Occipital lobe (tissue), 2 donors: ENCODE results near the gene MAIP1. TPM values are rescaled to one million over a fixed set of nuclear protein-coding genes. Genes with fewer than 3 reads are reported as not detected.
A peak's percentile ranks its signal among the peaks of the same experiment; 100 is the strongest.

ENCODE experiments used
- DNase-seq: peaks from one replicate; lab custom pipeline; 2025; lab: John Stamatoyannopoulos, UW
- total RNA-seq: library from RNA; depleted of rRNA; stranded (reverse); fragments of >200 nt; gene quantifications from one replicate; pipeline ENCODE4 v1.2.3, GENCODE V29; 2014

The MAIP1 gene
- total RNA-seq, 1 donor from 2014 or later = 19.5 TPM

DNA sequence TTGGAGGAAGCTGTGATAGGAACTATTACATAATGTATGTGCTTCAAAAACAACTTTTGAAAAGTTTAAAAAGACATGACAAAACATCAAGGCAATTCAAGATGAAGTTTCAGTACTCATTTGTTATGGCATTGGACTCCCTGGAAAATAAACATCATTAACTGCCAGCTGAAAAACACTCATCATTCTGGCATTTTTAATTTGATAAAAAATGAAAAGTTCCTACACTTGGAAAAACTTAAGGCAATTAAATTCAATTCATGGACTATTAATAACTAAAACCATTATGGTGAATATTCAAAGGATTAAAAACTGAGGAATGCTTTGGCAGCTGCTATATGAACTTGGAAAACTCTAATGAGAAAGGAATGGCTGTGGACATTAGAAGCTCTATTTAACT lies 8.5 kb upstream of the MAIP1 start:
- no peak for DNase-seq

DNA sequence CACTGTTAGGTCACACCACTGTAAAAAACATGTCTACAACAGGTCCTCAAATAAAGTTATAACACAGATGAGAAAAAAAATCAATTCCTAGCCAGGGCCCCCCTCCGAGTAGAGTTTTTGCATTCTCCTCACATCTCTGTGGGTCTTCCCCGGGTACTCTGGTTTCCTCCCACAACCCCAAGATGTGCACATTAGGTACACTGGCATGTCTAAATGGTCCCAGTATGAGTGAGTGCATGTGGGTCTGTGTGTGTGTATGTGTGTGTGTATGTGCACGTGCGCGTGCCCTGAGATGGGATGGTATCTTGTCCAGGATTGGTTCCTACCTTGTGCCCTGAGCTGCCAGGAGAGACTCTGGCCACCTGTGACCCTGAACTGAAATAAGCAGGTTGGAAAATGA lies 5.0 kb upstream of the MAIP1 start:
- DNase-seq = no peak

DNA sequence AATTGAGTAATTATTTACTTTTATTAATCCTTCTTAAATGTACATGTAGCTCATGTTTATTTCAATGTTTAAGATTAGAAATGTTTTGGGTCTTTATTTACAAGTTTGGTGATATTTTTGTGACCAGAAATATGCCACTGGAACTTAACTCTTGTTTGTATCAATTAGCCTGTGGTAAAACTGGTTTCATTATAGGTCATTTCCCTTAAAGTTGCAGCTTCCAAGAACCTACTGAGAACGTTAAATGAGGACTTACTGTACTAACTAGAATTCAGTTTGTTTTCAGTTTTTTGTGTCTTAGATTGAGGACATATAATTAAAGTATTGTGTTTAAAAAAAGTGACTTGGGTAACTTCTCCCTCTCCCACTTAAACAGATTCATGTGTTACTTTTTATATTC lies 4.4 kb upstream of the MAIP1 start:
- no peak for DNase-seq

DNA sequence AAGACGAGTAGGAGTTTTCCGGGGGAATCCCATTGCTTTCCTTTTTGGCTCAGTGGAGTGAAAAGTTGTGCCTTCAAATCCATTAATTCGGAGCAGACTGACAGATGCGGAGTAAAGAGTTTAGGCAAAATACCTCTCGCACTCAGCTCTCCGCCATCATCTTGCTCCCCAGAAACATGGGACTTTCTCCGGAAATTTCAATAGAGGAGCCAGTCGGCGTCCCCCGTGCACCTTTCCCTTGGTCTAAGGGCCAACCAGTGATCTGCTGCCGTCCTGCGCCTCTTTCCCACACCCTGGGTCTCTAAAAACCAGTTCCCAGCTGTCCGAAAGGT lies 409 bp upstream of the MAIP1 start:
- no peak for DNase-seq

GRCh38 chr2:199956062-199956380 lies 639 bp downstream of the MAIP1 start:
- DNase-seq = no peak

DNA sequence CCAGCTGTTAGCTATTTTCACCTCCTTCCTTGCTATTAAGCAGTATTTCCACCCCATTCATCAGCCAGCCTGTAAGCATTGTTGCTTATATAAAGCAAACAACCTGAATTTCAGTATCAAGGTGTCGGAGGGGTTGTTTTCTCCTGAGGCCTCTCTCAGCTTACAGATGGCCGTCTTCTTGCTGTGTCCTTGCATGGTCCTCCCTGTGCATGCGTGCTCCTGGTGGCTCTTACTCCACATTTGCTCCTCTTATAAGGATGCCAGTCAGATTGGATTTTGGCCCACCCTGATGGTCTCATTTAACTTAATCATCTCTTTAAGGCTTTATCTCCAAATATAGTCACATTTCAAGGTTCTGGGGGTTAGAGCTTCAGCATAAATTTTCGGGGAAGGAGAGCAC lies 2.6 kb downstream of the MAIP1 start:
- DNase-seq = no peak

DNA sequence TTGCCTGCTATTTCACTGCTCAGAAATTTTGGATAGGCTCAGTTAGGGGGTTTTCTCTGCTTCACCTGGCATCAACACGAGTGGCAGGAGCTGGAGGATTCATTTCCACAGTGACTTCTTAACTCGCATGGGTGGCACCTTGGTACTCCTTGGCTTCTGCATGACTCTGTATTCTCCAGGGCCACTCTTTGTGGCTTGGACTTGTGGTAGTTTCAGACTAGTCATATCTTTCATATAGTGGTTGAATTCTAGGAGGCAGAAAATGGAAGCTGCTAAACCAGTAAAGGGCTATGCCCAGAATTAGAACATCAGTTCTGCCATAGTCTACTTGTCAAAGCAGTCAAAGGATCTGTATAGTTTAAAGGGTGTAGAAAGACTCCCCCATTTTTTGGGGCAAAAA lies 6.8 kb downstream of the MAIP1 start:
- DNase-seq = no peak

- DNase-seq = no peak
These were observed 11.0 kb downstream of the MAIP1 start for GRCh38 chr2:199966405-199966804.

- no peak for DNase-seq
These were observed 11.6 kb downstream of the MAIP1 start for GRCh38 chr2:199966976-199967375.

DNA sequence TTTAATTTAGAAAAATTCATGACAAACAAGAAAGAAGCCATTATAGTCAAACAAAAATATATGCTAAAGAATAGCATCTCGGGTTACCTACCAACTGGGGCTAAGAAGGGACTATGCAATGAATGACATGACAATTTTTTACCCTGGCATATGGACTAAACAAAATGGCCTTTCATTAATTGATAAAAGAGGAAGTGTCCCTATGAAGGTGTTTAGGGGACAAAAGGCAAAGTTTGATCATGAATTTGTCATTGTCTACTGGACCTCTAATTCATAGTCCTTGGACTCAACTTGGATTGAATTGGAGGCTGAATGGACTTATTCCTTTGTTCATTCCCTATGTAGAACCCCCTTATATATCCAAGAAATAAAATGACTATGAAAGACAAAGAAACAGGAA lies 12.7 kb downstream of the MAIP1 start:
- DNase-seq = no peak

DNA sequence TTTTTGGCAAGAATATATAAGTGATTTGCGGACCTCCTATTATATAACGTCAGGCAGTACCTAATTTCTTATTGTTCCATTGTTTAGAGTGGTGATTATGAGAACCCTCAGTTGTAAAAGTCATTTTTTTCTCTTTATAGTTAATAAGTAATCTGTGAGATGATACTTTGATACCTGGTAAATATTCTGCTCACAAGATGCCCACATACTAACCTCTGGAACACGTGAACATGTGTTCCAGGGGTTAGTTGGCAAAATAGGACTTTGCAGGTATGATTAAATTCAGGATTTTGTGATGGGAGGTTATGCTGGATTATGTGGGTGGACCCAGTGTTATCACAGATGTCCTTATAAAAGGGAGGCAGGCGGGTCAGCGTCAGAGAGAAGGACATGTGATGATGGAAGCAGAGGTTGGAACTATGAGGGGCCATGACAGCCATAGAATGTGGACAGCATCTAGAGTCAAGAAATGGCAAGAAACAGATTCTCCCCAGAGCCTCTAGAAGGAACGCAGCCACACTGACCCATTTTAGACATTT lies 16.8 kb downstream of the MAIP1 start:
- no peak for DNase-seq

DNA sequence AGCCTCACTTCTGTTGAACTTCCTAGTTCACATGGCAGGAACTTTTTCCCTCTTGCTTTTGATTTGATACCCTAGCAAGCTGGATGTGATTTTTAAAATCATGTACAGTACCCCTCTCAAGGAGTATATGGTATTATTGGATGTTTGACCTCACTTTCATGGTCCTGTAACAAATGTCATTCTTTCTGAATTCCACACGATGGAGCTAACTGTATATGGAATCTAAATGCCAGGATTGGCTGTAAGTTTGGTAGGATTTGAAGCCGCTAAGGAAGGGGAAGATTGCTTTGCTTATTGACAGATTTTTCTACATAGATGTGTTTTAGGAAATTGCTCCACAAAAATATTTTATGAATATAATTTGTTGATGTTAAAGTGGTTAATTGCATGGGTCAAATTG lies 18.3 kb downstream of the MAIP1 start:
- no peak for DNase-seq

DNA sequence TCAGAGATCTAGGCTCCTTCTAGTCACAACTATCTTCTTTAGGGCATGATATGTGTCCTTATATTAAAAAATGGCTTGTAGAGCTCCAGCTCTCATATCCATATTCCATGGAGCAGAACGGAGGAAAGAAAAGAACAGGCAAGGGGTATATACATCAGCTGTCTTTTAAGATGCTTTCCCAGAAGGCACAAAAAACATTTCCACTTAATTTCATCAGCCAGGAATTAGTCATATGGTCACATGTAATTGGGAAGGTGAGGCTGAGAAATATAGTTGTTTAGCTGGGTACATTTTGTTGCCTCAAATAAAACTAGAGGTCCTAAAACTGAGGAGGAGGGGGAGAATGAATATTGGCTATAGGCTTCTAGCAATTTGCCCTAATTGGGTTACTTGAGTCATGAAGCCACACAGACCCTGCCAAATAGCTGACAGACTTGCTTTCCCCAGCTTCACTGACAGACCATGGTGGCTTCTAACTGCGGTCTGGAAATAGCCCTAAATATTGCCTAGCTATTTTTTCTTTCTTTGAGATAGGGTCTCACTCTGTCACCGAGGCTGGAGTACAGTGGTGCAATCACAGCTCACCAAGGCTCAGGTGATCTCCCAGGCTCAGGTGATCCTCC lies 20.0 kb downstream of the MAIP1 start:
- DNase-seq = no peak

- no peak for DNase-seq
These were observed 22.6 kb downstream of the MAIP1 start for GRCh38 chr2:199977984-199978415.

GRCh38 chr2:199979398-199979797 lies 24.0 kb downstream of the MAIP1 start:
- no peak for DNase-seq

- DNase-seq = peak; percentile 63
These were observed 24.6 kb downstream of the MAIP1 start for GRCh38 chr2:199979832-199980628.

- DNase-seq = no peak
These were observed 26.9 kb downstream of the MAIP1 start for GRCh38 chr2:199982126-199982843.

- no peak for DNase-seq
These were observed 28.2 kb downstream of the MAIP1 start for GRCh38 chr2:199983534-199983933.

DNA sequence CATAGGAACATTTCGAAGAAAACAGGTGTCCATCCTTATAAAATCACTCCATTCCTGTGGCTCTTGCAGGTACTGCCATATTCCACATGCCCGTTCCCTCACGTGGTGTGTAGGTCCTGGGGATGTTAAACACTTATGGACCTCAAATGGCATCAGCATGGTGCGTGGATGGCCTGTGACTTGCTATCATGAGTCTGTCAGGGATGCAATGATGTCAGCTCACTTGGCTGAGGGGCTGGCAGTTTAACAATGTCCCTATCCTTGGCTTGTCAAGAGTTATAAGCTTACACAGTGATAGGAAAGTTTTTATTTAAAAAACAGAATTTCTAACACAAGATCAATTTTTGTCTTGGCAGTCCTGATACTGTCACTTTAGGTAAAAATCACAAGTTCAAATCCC lies 28.8 kb downstream of the MAIP1 start:
- DNase-seq = no peak

- DNase-seq = no peak
These were observed 29.4 kb downstream of the MAIP1 start for GRCh38 chr2:199984755-199985154.

- DNase-seq = no peak
These were observed 30.3 kb downstream of the MAIP1 start for GRCh38 chr2:199985625-199986207.

DNA sequence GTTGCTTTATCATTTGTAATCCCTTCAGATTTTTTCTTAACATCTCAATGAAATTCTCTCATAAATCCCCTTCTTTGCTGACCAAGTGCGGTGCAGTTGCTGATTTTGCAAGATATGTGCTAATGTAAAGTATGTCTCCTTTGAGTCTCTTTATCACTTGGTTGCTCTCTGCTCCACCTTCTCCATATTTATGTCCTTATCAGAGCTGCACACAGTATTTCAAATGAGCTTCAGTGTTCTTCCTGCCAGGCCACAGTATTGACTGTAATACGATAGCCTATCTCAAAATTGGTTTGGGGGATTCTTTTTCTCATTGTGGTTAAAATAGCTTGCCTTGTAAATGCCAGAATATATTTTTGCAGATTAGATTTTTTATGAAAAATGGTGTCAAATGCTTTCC lies 32.2 kb downstream of the MAIP1 start:
- DNase-seq = no peak
